Sigmoid colon (tissue), 4 donors: ENCODE results near the gene ANTXR2.

Experiments used
- CTCF ChIP-seq, 4 experiments: fragments of 450-650 bp in 3 of 4; fragments of 200-600 bp in 1 of 4; IDR thresholded peaks; one replicate each; pipeline ENCODE4 v1.5.1; 2016 to 2019; ENCODE audit warnings: antibody characterized with exemption in 4 of 4, mild to moderate bottlenecking in 3 of 4, moderate library complexity in 2 of 4
- POLR2AphosphoS5 ChIP-seq, 4 donors: sonication (generic); formaldehyde crosslinking; IDR thresholded peaks; one replicate each; pipeline ENCODE4 v1.6.1; 2017; ENCODE audit warnings: antibody characterized with exemption in 4 of 4

GRCh38 chr4:79923281-79923680 lies 149.7 kb downstream of the ANTXR2 start:
- no peak for TF ChIP-seq CTCF (IDR thresholded peaks at IDR 0.05)
- no peak for TF ChIP-seq POLR2AphosphoS5 (IDR thresholded peaks at IDR 0.05)
